NCI-H69 (cell line): ENCODE results near the gene CSNK1A1.
"Not testable (repeated sequence)": the region's sequence is repeated elsewhere in the genome, so short reads cannot be mapped to it uniquely, and the experiment has no call there.

Experiments used
- DNase-seq: peaks from one replicate; lab custom pipeline; 2025; lab: John Stamatoyannopoulos, UW

Gene CSNK1A1

DNA sequence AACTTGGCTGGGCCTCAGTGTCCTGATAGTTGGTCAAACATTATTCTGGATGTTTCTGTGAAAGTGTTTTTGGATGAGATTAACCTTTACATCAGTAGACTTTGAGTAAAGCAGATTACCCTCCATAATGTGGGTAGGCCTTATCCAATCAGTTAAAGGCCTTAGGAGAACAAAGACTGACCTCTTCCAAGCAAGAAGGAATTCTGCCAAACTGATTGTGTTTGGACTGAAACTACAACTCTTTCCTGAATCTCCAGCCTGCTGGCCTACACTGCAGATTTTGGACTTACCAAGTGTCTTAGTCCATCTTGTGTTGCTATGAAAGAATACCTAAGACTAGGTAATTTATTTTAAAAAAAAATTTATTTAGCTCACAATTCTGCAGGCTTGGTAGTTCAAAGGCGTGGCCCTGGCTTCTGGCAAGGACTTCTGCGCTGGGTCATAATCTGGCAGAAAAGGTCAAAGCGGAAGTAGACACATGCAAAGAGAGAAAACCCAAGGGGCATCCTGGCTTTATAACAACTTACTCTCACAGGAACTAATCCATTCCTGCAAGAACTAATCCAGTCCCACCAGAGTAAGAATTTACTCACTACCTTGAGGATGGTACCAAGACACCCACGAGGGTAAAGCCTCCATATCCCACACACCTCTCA, 21.5 kb upstream of the CSNK1A1 start:
- no peak for DNase-seq

DNA sequence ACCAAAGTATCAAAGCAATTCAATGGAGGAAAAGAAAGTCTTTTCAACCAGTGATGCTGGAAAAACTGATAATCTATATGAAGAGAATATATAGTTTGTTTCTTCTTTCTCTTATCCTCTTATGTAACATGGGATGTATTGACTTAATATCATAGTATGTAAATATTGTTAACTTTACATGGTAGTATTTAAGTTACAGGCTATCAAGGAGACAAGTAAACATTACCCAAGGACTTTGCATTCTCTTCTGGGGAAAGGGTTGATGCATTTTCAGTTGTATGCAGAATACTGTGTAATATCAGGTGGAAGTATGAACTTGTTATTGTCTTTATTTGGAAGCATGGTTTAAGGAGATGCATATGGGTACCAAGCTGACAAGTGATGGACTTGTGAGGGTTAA, 20.9 kb upstream of the CSNK1A1 start:
- no peak for DNase-seq

DNA sequence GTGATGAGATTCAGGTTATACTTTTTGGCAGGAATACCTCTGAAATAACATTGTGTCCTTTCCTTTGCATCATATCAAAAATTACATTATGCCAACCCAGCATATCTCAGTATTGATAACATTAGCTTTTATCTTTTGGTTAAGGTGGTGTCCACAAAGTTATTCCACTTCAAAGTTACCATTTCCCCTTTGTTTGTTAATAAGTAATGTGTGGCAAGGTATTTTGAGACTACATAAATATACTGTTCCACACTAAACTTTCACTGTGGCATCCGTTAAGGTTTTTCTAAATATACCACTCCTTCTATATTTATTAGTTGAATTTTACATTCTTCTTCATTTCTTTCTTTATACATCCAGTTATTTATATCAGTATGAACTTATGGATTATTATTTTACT, 16.0 kb upstream of the CSNK1A1 start:
- DNase-seq: no peak

DNA sequence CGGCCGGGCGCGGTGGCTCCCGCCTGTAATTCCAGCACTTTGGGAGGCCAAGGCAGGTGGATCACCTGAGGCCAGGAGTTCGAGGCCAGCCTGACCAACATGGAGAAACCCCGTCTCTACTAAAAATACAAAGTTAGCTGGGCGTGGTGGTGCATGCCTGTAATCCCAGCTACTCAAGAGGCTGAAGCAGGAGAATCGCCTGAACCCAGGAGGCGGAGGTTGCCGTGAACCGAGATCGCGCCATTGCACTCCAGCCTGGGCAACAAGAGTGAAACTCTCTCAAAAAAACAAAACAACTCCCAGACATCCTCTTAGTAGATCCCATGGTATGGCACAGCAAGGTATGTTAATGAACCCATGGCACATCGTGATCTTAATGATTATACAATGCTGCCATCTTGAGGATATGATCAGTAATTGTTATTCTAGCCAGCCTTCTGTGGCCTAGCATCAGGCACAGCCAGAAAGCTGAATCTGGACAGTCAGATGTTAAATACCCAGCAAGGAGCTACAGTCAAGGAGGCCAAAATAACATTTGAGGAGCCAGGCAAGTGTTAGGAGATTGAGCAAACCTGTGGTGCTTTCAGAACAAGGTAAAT, 13.4 kb upstream of the CSNK1A1 start:
- DNase-seq: peak; percentile 84

DNA sequence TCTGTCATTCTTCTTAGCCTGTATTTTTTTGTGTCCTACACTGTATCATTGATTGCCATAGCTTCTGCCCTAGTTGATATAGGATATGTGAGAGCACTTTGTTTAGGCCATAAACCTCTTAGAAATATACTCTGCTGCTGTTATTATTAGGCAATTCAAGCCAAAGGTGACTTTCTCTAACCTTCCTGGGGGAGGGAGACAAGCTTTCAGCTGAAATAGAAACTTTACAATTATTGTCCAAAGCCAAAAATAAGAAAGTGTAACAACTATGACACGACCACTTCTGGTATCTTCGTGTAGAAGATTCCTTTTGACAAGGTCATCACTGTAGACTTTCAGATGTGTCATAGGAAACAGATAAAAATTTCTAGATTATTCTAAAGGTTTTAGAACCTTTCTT, 12.2 kb upstream of the CSNK1A1 start:
- DNase-seq: no peak

DNA sequence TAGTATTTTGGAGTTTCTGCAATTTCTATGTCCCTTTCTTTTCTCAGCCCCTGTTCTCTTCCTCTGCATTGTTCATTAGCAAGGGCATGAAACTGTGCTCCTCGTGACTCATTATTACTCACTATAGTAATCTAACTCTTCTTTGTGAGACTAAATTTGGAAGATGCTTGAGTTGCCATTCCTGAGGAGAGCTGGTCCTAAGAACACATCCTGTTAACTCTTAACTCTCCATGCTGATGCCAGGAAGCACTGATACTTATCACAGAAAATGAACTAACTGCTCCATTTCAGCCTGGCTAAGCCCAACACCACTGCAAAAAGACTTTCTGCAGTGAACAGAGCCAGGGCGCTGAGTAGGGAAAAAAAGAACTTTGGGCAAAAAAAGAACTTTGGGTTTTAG, 10.6 kb upstream of the CSNK1A1 start:
- DNase-seq: peak; percentile 50

DNA sequence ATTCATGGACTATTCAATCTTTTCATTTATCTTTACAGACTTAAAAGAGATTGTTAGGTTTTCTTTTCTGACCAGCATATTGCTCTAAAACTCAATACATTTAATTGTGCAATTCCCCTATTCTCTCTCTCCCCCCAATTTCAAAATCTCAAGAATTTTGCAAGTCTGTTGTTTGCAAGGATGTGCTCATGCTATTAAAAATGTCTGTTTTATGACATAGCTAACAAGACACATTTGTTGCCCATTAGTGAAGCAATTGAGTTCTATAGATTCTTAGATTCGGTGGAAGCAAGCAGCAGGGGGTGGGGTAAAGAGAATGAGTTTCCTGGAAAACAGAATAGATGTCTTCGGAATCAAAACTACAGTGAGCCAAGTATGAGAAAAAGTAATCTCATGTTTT, 8.5 kb upstream of the CSNK1A1 start:
- DNase-seq: no peak

DNA sequence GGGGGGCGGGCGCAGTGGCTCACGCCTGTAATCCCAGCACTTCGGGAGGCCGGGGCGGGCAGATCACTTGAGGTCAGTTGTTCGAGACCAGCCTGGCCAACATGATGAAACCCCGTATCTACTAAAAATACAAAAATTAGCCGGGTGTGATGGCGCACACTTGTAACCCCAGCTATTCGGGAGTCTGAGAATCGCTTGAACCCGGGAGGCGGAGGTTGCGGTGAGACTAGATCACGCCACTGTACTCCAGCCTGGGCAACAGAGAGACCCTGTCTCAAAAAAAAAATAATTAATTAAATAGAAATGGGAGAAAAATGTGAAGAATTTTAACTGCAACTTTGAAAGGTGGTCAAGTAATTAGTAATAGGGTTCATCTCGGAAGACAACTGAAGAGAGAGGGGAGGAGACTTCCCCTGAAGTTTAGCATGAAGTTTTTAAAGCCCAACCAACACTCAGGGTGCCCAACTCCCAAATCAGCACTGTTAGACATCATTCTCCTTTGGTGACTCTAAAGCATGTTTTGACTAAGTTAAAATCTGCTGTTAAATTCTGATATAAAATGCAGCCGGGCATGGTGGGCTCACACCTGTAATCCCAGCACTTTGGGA, 1.4 kb upstream of the CSNK1A1 start:
- DNase-seq: no peak

DNA sequence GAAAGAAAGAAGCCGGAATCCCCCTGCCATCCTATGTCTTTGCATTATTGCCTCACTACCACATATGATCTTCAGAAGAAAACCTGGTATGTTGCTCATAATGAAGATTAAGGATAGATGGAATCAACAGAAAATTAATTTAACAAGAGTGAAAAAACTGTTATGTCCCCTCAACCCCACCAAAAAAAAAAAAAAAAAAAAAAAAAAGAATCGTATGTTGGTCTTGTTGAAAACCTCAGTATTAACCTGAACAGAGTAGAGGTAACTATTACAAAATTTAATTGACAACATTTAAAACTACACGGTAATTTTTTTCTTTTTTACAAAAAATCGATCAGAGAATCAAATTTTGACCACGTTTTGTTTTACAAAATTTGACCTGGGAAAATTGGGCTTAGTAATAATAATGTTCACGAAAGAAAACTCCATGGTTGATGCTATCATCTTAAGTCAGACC, 827 bp upstream of the CSNK1A1 start:
- DNase-seq: no peak

DNA sequence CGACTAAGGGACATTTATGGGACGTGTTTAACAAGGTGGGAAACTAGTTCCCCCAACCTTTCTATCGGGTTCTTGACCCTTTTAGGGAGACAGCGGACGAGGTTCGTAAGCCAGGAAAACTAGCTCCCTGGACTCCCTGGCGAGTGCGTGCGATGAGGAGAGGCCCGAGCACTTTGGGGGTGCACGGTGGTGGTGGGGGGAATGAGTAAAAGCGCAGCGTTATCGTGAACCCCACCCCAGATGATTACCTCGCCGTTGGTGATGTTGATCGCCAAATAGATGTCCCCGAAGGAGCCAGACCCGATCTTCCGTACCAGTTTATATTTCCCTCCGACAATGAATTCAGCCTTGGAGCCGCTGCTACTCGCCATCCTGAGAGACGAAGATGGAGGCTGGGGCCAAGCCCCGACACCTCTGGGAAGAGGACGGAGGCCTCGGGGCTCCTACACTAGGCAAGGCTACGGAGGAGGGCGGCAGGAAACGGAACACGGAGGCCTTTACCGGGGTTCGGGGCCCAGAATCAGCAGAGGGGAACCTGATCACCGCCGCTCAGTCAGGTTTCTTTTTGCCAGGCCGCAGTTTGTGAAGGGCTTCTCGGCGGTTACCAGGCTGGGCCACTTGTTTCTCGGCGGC, 529 bp downstream of the CSNK1A1 start:
- peak; percentile 59 for DNase-seq

DNA sequence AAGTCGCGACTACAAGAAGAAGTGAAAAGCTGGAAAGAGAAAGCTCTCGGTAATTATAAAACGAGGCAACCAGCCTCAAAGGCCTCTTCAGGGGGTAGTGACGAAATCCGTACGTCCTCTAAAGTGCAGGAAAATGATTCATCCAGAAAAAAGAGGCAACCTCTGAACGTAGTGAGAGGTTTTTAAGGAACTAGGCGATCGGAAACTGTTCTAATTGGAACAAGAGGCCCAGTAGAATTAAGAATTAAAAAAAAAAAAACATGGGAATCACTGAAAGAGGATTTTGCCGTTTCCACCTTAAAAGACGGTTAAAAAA, 1.0 kb downstream of the CSNK1A1 start:
- DNase-seq: peak; percentile 70

DNA sequence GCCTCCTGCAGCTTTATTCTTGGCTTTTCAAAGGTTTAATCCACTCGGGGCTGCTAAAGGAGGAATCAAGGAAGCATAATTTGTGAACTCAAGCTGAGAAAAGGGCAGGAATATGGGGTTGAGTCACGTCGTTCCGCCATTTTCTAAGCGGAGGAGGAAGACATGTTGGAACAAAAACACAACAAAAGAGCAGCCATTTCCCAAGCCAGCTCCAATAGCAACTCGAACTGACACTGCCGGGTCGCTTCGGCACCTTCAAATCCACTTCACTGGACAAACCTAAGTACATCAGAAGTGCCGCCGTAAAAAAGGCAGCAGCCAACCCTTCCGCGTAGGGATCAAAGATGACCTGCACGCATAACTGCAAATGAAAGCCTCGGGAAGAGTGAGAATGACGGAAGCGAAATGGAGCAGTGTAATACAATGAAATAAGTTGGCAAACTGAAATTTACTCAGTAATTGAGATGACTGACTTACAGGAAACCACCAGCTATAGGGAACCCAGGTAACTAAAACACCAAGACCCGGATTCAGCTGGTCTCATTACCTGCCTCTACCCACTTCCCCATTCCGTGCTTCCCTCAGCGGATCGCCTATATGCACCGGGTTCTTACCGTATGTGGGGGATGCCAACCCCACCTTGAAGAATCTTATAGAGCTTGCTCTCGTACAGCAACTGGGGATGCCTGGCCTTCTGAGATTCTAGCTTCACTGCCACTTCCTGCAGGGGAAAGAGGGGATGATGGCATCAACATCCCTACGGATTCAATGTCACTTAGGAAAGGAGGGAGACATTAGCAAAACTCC, 1.6 kb downstream of the CSNK1A1 start:
- peak; percentile 73 for DNase-seq

DNA sequence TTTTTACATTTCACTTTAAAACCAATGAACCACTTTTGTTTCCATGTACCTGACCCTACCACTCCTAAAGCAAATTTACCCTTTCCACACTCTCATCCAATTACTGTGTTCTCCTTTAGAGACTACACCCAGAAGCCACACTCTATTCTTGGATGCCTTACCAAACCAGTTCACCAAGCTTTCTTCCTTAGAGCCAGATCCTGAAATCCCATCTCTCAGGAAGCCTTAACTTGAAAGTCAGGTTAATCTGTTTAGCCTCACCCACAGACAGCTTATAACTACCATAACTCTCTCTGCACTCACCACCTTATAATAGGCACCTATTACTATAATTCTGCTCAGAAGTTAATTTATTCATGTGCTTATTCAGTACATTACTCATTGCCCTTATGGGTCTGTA, 4.3 kb downstream of the CSNK1A1 start:
- DNase-seq: no peak

DNA sequence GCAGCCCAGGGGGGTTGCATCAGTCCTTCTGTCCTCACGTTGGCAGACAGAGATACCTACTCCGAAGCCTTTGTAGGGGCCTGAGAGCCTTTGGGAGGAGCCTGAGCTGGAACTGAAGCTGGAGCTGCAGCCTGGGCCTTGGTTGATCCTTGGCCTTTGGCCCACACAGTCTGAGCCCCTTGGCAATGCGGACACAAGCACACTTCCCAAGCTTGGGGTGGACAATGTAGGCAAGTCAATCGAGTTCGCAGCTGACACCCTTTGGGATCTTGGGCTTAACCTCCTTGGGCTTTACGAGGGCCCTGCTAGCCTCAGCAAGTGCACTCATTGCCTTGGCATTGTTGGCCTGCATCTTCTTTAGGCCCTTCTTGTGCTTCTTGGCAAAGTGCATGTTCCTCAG, 5.9 kb downstream of the CSNK1A1 start:
- no peak for DNase-seq

DNA sequence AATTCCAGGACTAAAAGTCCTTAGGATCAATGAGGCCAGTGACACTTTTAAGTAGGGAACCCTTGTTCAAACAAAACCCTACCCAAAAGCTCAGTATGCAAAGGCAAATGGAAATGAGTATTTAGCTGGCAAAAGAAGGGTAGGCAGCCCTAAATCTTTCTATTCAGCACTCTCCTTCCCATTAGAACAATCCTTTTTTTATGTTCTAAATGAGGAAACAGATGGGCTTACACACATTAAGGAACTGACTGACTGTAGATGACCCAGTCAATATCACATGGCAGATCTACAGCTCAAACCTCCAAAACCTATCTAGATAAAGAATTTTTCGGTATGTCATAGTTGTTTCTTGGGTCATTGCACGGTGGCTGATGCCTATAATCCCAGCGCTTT, 7.2 kb downstream of the CSNK1A1 start:
- peak; percentile 34 for DNase-seq

DNA sequence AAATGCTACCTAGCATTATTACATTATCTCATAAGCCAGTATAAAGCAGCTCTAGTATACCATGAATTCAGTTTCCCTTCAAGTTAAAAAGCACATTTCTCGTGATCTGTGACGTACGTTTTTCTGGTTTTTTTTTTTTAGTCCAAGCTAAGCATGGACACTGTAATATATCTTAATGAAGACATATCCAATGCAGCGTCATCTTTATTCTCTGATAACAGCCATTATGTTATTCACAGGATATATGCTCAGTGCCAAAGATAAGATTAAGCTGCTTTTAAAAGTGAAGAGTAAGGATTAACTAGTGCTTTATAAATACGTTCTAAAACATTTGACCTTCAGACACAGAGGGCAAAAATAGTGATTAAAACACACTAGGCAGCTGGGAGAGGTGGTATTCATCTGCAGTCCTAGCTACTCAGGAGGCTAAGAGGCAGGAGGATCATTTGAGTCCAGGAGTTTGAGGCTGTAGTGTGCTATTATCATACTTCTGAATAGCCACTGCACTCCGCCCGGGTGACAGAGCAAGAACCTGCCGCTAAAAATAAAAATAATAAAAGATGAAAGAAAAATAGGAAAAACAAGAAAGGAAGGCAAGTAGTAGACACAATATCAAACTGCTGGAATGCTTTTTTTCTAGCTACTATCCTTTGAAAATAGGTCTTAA, 7.7 kb downstream of the CSNK1A1 start:
- no peak for DNase-seq

DNA sequence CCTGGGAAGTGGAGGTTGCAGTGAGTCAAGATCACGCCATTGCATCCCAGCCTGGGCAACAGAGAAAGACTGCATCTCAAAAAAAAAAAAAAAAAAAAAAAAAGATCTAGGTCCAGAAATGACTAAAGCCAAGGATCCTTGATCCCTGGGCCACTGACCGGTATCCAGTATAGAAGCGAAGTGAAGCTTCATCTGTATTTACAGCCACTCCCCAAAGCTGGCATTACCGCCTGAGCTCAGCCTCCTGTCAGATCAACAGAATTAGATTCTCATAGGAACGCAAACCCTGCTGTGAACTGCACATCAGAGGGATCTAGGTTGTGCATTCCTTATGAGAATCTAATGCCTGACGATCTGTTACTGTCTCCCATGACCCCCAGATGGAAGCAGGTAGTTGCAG, 9.3 kb downstream of the CSNK1A1 start:
- peak; percentile 13 for DNase-seq

DNA sequence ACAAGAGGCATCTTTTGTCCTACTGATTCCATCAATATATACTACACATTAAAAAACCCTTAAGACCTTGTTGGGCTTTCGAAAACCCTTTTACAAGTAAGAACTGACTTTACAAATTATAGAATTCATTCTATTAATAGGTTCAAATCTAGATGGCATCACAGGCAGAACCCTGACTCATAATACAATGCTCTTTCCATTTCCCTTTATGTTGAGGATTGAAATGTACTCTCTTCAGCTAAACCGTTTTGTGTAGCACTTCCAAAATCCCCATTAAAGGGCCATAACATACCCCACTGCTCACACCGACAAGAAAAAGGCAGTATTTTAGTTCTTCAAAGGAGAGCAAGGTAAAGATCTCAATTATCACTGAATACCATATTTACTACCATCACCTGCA, 11.2 kb downstream of the CSNK1A1 start:
- DNase-seq: no peak

DNA sequence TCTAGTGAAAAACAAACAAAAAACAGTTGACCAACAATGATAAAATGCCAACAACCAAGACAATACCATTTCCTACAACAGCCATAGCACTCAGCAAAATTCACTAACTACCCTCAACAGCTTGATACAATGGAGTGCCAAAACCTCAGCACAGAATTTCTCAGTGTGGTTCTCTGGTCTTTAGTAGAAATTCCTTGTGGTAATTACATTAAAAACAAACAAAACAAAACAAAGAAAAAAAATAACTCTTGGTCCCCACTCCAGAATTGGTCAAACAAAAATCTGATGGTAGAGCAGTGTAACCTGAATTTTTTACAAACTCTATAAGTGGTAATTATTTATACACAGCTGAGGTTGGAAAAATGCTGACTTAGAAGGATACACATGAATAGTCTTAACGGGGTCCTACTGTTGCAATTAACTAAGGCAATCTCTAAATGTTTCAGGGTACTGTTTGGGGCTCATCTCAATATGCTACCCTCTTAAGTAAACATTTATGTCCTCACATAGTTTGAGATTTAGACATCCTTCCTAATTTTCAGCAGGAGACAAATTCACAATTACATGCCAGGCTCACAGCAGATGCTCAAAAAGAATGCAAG, 13.8 kb downstream of the CSNK1A1 start:
- DNase-seq: no peak

DNA sequence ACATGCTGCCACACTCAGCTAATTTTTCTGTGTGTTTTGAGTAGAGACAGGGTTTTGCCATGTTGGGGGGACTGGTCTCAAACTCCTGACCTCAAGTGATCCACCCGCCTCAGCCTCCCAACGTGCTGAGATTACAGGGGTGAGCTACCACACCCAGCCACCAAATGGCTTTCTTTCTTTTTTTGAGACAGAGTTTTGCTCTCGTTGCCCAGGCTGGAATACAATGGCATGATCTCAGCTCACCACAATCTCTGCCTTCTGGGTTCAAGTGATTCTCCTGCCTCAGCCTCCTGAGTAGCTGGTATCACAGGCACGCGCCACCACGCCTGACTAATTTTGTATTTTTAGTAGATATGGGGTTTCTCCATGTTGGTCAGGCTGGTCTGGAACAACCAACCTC, 15.5 kb downstream of the CSNK1A1 start:
- not testable (repeated sequence) for DNase-seq

DNA sequence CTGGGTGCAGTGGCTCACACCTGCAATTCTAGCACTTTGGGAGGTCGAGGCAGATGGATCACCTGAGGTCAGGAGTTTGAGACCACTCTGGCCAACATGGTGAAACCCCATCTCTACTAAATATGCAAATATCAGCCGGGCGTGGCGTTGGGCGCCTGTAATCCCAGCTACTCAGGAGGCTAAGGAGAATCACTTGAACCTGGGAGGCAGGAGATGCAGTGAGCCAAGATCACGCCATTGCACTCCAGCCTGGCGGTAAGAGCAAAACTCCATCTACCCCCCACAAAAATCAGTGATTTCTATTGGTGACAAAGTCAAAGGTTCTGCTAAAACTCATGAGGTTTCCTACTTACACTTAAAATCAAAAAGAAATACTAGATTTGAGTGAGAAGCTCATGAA, 18.8 kb downstream of the CSNK1A1 start:
- no peak for DNase-seq

DNA sequence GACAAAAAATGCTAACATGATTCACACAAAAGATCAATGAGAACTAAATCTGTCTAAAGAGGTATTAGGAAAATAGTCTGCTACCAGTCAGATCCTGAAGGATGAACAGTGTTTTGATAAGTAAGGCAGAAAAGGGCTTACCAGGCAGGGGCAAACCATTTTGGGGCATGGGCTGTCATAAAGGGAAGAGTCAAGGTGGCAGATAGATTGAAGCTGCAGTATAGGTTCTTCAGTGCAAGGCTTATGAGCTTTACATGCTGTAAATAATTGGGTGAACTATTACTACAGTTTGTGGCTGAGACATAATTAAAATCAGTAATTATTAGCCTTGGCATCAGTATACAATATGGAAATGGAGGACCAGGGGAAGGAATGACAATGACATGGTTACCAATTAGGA, 21.8 kb downstream of the CSNK1A1 start:
- DNase-seq: no peak
